ENCODE data around the gene TYROBP. TPM values are rescaled to one million over a fixed set of nuclear protein-coding genes. Genes with fewer than 3 reads are reported as not detected.

TYROBP gene
- total and polyA plus RNA-seq, 9 donors: 9.2 to 135 (median 36.7) TPM

- TF ChIP-seq EP300 (IDR thresholded peaks at IDR 0.05): no peak
- no peak for TF ChIP-seq CTCF (IDR thresholded peaks at IDR 0.05)
- TF ChIP-seq POLR2A (IDR thresholded peaks at IDR 0.05): no peak
- intact Hi-C loops (cut with DNase I): no loop called here
- Histone ChIP-seq H3K4me1 (ENCODE audit: insufficient read depth) (no peaks in the 10 kb centered on the region), H3K9me3 (no peaks in the 10 kb centered on the region), H3K27ac (no peak overlapping the region), H3K27me3 (no peaks in the 10 kb centered on the region), H3K4me3 (no peak overlapping the region), H3K36me3 (no peaks in the 10 kb centered on the region)
- WGBS, 3 donors: 65 to 72% (median 68%) methylated on average over 14 of the region's 14 CpGs
- no peak for DNase-seq
These were observed 45.6 kb downstream of the TYROBP start for GRCh38 chr19:35862528-35862927.

- Histone ChIP-seq H3K36me3 (no peaks in the 10 kb centered on the region), H3K4me3 (no peak overlapping the region), H3K27ac (no peak overlapping the region), H3K9me3 (no peaks in the 10 kb centered on the region), H3K27me3 (no peaks in the 10 kb centered on the region), H3K4me1 (ENCODE audit: insufficient read depth) (no peaks in the 10 kb centered on the region)
- DNase-seq: no peak
- TF ChIP-seq EP300 (IDR thresholded peaks at IDR 0.05): no peak
- WGBS, 3 donors: 51 to 54% (median 53%) methylated on average over 19 of the region's 19 CpGs
- intact Hi-C loops (cut with DNase I): no loop called here
These were observed 46.4 kb downstream of the TYROBP start for GRCh38 chr19:35861640-35862160.

- Histone ChIP-seq H3K4me1 (ENCODE audit: insufficient read depth) (no peaks in the 10 kb centered on the region), H3K4me3 (no peak overlapping the region), H3K9me3 (no peaks in the 10 kb centered on the region), H3K27me3 (no peaks in the 10 kb centered on the region), H3K27ac (no peak overlapping the region), H3K36me3 (no peaks in the 10 kb centered on the region)
- 13 to 17% (median 15%) methylated on average over 49 to 55 of the region's 55 CpGs for WGBS, 3 donors
- DNase-seq: no peak
- no peak for TF ChIP-seq CTCF (IDR thresholded peaks at IDR 0.05)
- no peak for TF ChIP-seq EP300 (IDR thresholded peaks at IDR 0.05)
- TF ChIP-seq POLR2A (IDR thresholded peaks at IDR 0.05): no peak
- intact Hi-C loops (cut with DNase I): no loop called here
These were observed 47.1 kb downstream of the TYROBP start for GRCh38 chr19:35860818-35861639.

- Histone ChIP-seq H3K27ac (no peak overlapping the region), H3K4me1 (ENCODE audit: insufficient read depth) (no peaks in the 10 kb centered on the region), H3K4me3 (no peak overlapping the region), H3K9me3 (no peaks in the 10 kb centered on the region), H3K36me3 (no peaks in the 10 kb centered on the region), H3K27me3 (no peaks in the 10 kb centered on the region)
- intact Hi-C loops (cut with DNase I): no loop called here
- no peak for DNase-seq
- TF ChIP-seq POLR2A (IDR thresholded peaks at IDR 0.05) (no peak), EP300 (IDR thresholded peaks at IDR 0.05) (no peak), CTCF (IDR thresholded peaks at IDR 0.05) (no peak)
- 22 to 33% (median 26%) methylated on average over 22 to 24 of the region's 24 CpGs for WGBS, 3 donors
These were observed 47.7 kb downstream of the TYROBP start for GRCh38 chr19:35860436-35860817.

GRCh38 chr19:35859414-35859813 lies 48.7 kb downstream of the TYROBP start:
- no peaks in the 10 kb centered on the region for H3K27me3 ChIP-seq
- H3K9me3 ChIP-seq: no peaks in the 10 kb centered on the region
- intact Hi-C loops (cut with DNase I): no loop called here
- no peaks in the 10 kb centered on the region for H3K4me1 ChIP-seq (ENCODE audit: insufficient read depth)
- no peak overlapping the region for H3K4me3 ChIP-seq
- DNase-seq: no peak
- H3K36me3 ChIP-seq: no peaks in the 10 kb centered on the region
- WGBS, 3 donors: 75 to 86% (median 84%) methylated on average over 4 of the region's 4 CpGs
- no peak overlapping the region for H3K27ac ChIP-seq
- TF ChIP-seq CTCF (IDR thresholded peaks at IDR 0.05): no peak
- no peak for TF ChIP-seq POLR2A (IDR thresholded peaks at IDR 0.05)
- no peak for TF ChIP-seq EP300 (IDR thresholded peaks at IDR 0.05)
